GM12878 (cell line): ENCODE data around the gene TBC1D2B.

Experiments
- CTCF ChIP-seq, 3 experiments: IDR thresholded peaks in 2 of 3; conservative IDR thresholded peaks in 1 of 3; 2 replicates each; pipeline ENCODE4 v1.5.1; 2011; ENCODE audit warnings: low read depth in 3 of 3, low read length in 3 of 3, mild to moderate bottlenecking in 3 of 3, control low read depth in 2 of 3, moderate library complexity in 2 of 3, inconsistent platforms in 1 of 3, mixed read lengths in 1 of 3; ENCODE audit not compliant: control insufficient read depth in 2 of 3, insufficient read depth in 1 of 3; ENCODE audit errors: extremely low read depth in 1 of 3
- ESRRA ChIP-seq: IDR thresholded peaks from 2 replicates; pipeline ENCODE4 v1.6.1; 2012; ENCODE audit warnings: mild to moderate bottlenecking, low read length, improper control_type of control experiment
- FOXM1 ChIP-seq: IDR thresholded peaks from 2 replicates; pipeline ENCODE4 v1.6.1; 2012; ENCODE audit warnings: low read depth, mild to moderate bottlenecking, inconsistent platforms, low read length, moderate library complexity
- MAX ChIP-seq: IDR thresholded peaks from 2 replicates; pipeline ENCODE4 v1.6.1; 2012; ENCODE audit warnings: low read depth, low read length, improper control_type of control experiment
- MXI1 ChIP-seq: fragments of 150-350 bp; IDR thresholded peaks from 2 replicates; pipeline ENCODE4 v1.6.1; 2011; ENCODE audit warnings: low read depth, mild to moderate bottlenecking, inconsistent platforms, low read length, improper control_type of control experiment
- MYB ChIP-seq: fragments of 150-350 bp; IDR thresholded peaks from 2 replicates; pipeline ENCODE4 v1.6.1; 2014; ENCODE audit warnings: mild to moderate bottlenecking, low read depth, low read length, borderline replicate concordance
- MYC ChIP-seq: IDR thresholded peaks from 2 replicates; pipeline ENCODE4 v1.6.1; 2011; ENCODE audit warnings: mild to moderate bottlenecking, low read length, moderate library complexity, inconsistent platforms; ENCODE audit not compliant: insufficient read depth, insufficient replicate concordance, insufficient read length, severe bottlenecking
- POLR2A ChIP-seq: IDR thresholded peaks from 2 replicates; pipeline ENCODE4 v1.6.1; 2011; ENCODE audit warnings: low read depth, mild to moderate bottlenecking, low read length
- REST ChIP-seq: IDR thresholded peaks from 2 replicates; pipeline ENCODE4 v1.6.1; 2012; ENCODE audit warnings: mild to moderate bottlenecking, low read depth, low read length
- SKIL ChIP-seq: fragments of 450-650 bp; IDR thresholded peaks from 2 replicates; pipeline ENCODE4 v1.6.1; 2017; ENCODE audit warnings: mild to moderate bottlenecking, low read depth, inconsistent platforms; ENCODE audit not compliant: poor library complexity, severe bottlenecking

GRCh38 chr15:78067328-78068228 is 9.9 kb downstream of the TBC1D2B start:
- no peak for TF ChIP-seq CTCF (IDR thresholded peaks at IDR 0.05 in 2 of 3, conservative IDR thresholded peaks at IDR 0.05 in 1 of 3; ENCODE audit: control insufficient read depth in 2 of 3, extremely low read depth in 1 of 3, insufficient read depth in 1 of 3, low read depth in 3 of 3, low read length in 3 of 3)
- no peak for TF ChIP-seq POLR2A
- no peak for TF ChIP-seq MYB
- no peak for TF ChIP-seq ESRRA
- no peak for TF ChIP-seq MXI1
- no peak for TF ChIP-seq MYC
- TF ChIP-seq REST = no peak
- no peak for TF ChIP-seq SKIL
- TF ChIP-seq MAX = no peak
- no peak for TF ChIP-seq FOXM1
